OCI-LY3 (cell line): ENCODE measurements around the gene ARNT2.

Experiments
- H2AFZ ChIP-seq: fragments of 200-600, 300-600 bp; shearing (Covaris generic); 2 replicates; pipeline ENCODE4 v1.6.0; 2014; ENCODE audit warnings: antibody characterized with exemption, low read depth, low read length
- H3K27ac ChIP-seq: fragments of 200-600, 300-600 bp; sonication (generic); 2 replicates; pipeline ENCODE4 v1.5.1; 2014; ENCODE audit warnings: mild to moderate bottlenecking, low read length, moderate library complexity, mixed read lengths
- H3K27me3 ChIP-seq: fragments of 200-600, 300-600 bp; sonication (generic); 2 replicates; pipeline ENCODE4 v1.6.1; 2014; ENCODE audit warnings: low read depth, low read length, mixed read lengths
- H3K36me3 ChIP-seq: fragments of 200-600, 300-600 bp; sonication (generic); replicated peaks from 2 replicates; pipeline ENCODE3; 2014; ENCODE audit warnings: low read depth, low read length, mixed read lengths
- H3K4me1 ChIP-seq: fragments of 300-600, 200-600 bp; sonication (generic); 2 replicates; pipeline ENCODE4 v1.6.1; 2014; ENCODE audit warnings: low read length, mixed read lengths
- H3K4me2 ChIP-seq: fragments of 200-600, 300-600 bp; sonication (generic); 2 replicates; pipeline ENCODE4 v1.6.1; 2014; ENCODE audit warnings: low read length, mixed read lengths
- H3K4me3 ChIP-seq: fragments of 300-600, 200-600 bp; sonication (generic); 2 replicates; pipeline ENCODE4 v1.5.1; 2014; ENCODE audit warnings: antibody characterized with exemption, mild to moderate bottlenecking, low read length, moderate library complexity
- H3K79me2 ChIP-seq: fragments of 300-600, 200-600 bp; shearing (Covaris generic); 2 replicates; pipeline ENCODE4 v1.6.1; 2014; ENCODE audit warnings: mild to moderate bottlenecking, low read length, mixed read lengths
- H3K9ac ChIP-seq: fragments of 300-600, 200-600 bp; shearing (Covaris generic); 2 replicates; pipeline ENCODE4 v1.6.0; 2014; ENCODE audit warnings: mild to moderate bottlenecking, low read length, moderate library complexity
- H3K9me3 ChIP-seq: fragments of 200-600, 300-600 bp; shearing (Covaris generic); 2 replicates; pipeline ENCODE4 v1.6.1; 2014; ENCODE audit warnings: low read length, mixed read lengths; ENCODE audit not compliant: insufficient read depth
- H4K20me1 ChIP-seq: fragments of 200-600, 300-600 bp; sonication (generic); 2 replicates; pipeline ENCODE4 v1.6.1; 2016; ENCODE audit warnings: low read length, mixed read lengths; ENCODE audit not compliant: insufficient read depth
- CTCF ChIP-seq: fragments of 200-600, 300-600 bp; sonication (generic); IDR thresholded peaks from 2 replicates; pipeline ENCODE4 v1.5.1; 2014; ENCODE audit warnings: antibody characterized with exemption, low read length, low read depth
- EZH2phosphoT487 ChIP-seq: fragments of 200-600 bp; shearing (Covaris generic); IDR thresholded peaks from 2 replicates; pipeline ENCODE4 v1.6.1; 2018; ENCODE audit warnings: antibody characterized with exemption, mixed run types, low read depth

Gene ARNT2

GRCh38 chr15:80489030-80489594 is 84.9 kb downstream of the ARNT2 start:
- no peak overlapping the region for H3K4me2 ChIP-seq
- H4K20me1 ChIP-seq: no peaks in the 10 kb centered on the region
- no peak overlapping the region for H3K4me3 ChIP-seq
- H3K9me3 ChIP-seq: peaks cover 6% of the 10 kb centered on the region; the same call in 1 of the 2 replicates
- H3K4me1 ChIP-seq: peaks cover 40% of the 10 kb centered on the region
- H3K27me3 ChIP-seq: no peaks in the 10 kb centered on the region
- no peak overlapping the region for H3K9ac ChIP-seq
- H3K79me2 ChIP-seq: no peaks in the 10 kb centered on the region
- peaks cover 16% of the 10 kb centered on the region for H3K36me3 ChIP-seq
- no peak for TF ChIP-seq EZH2phosphoT487
- TF ChIP-seq CTCF: no peak
- H2AFZ ChIP-seq: no peak overlapping the region
- H3K27ac ChIP-seq: no peak overlapping the region

- peaks cover 46% of the 10 kb centered on the region for H3K4me1 ChIP-seq
- peaks cover 6% of the 10 kb centered on the region; the same call in 1 of the 2 replicates for H3K9me3 ChIP-seq
- H2AFZ ChIP-seq: no peak overlapping the region
- TF ChIP-seq EZH2phosphoT487 (no peak), CTCF (no peak)
- no peaks in the 10 kb centered on the region for H3K27me3 ChIP-seq
- no peak overlapping the region for H3K9ac ChIP-seq
- peaks cover 16% of the 10 kb centered on the region for H3K36me3 ChIP-seq
- H3K4me3 ChIP-seq: no peak overlapping the region
- H4K20me1 ChIP-seq: no peaks in the 10 kb centered on the region
- no peak overlapping the region for H3K4me2 ChIP-seq
- no peaks in the 10 kb centered on the region for H3K79me2 ChIP-seq
- 0 out of 2 replicates have a peak overlapping the region, but pooled peaks have one; percentile 3 for H3K27ac ChIP-seq
Measured at GRCh38 chr15:80490431-80490990, 86.3 kb downstream of the ARNT2 start.

GRCh38 chr15:80491163-80491847 is 87.1 kb downstream of the ARNT2 start:
- Histone ChIP-seq H3K9ac (no peak overlapping the region), H3K27ac (peak overlapping the region; percentile 3; the same call in 1 of the 2 replicates), H3K9me3 (peaks cover 6% of the 10 kb centered on the region; the same call in 1 of the 2 replicates), H4K20me1 (no peaks in the 10 kb centered on the region), H2AFZ (peak overlapping the region; percentile 8; the same call in 1 of the 2 replicates), H3K79me2 (no peaks in the 10 kb centered on the region), H3K4me1 (peaks cover 46% of the 10 kb centered on the region), H3K36me3 (peaks cover 16% of the 10 kb centered on the region), H3K27me3 (no peaks in the 10 kb centered on the region), H3K4me3 (no peak overlapping the region), H3K4me2 (no peak overlapping the region)
- no peak for TF ChIP-seq CTCF

GRCh38 chr15:80492409-80492808 is 88.2 kb downstream of the ARNT2 start:
- Histone ChIP-seq H3K79me2 (no peaks in the 10 kb centered on the region), H3K27ac (no peak overlapping the region), H3K4me3 (no peak overlapping the region), H3K9me3 (peaks cover 6% of the 10 kb centered on the region; the same call in 1 of the 2 replicates), H3K4me2 (no peak overlapping the region), H3K9ac (no peak overlapping the region), H2AFZ (no peak overlapping the region), H3K36me3 (peaks cover 16% of the 10 kb centered on the region), H3K4me1 (peaks cover 46% of the 10 kb centered on the region), H4K20me1 (no peaks in the 10 kb centered on the region), H3K27me3 (no peaks in the 10 kb centered on the region)
- no peak for TF ChIP-seq CTCF
- TF ChIP-seq EZH2phosphoT487: no peak
